SW 1271 (cell line): ENCODE data around the gene SAPCD2.

Source experiments
- DNase-seq, 2 experiments: peaks; one replicate each; lab custom pipeline; 2025; lab: John Stamatoyannopoulos, UW

SAPCD2 gene

GRCh38 chr9:137031904-137032640 is 38.3 kb downstream of the SAPCD2 start, which contains the start of gene FUT7:
FUT7 (minus strand) TSS chr9:137032088; CDS start chr9:137031991, 97 bp downstream.
- DNase-seq = no peak

- DNase-seq = no peak
Observed at GRCh38 chr9:137030538-137031527, 39.5 kb downstream of the SAPCD2 start.

GRCh38 chr9:137030006-137030405 is 40.4 kb downstream of the SAPCD2 start:
- no peak for DNase-seq

GRCh38 chr9:137029058-137029936 is 41.1 kb downstream of the SAPCD2 start:
- DNase-seq = peak; percentile 23 to 65

GRCh38 chr9:137028263-137029057 is 41.9 kb downstream of the SAPCD2 start:
- DNase-seq = peak in 1 of 2 experiments; percentile 44

- DNase-seq = peak in 1 of 2 experiments; percentile 39
Observed at GRCh38 chr9:137027369-137028262, 42.7 kb downstream of the SAPCD2 start, which contains the start of gene ABCA2. ABCA2 (minus strand) TSS chr9:137028237; CDS start chr9:137028140, 97 bp downstream.

- DNase-seq = no peak
Observed at GRCh38 chr9:137026828-137027227, 43.5 kb downstream of the SAPCD2 start.

- no peak for DNase-seq
Observed at GRCh38 chr9:137026384-137026783, 44.0 kb downstream of the SAPCD2 start.

GRCh38 chr9:137025517-137025966 is 44.8 kb downstream of the SAPCD2 start:
- DNase-seq = no peak

GRCh38 chr9:137023583-137023991 is 46.8 kb downstream of the SAPCD2 start:
- no peak for DNase-seq

- no peak for DNase-seq
Observed at GRCh38 chr9:137023157-137023556, 47.2 kb downstream of the SAPCD2 start.

- DNase-seq = no peak
Observed at GRCh38 chr9:137022662-137023008, 47.7 kb downstream of the SAPCD2 start.

- peak; percentile 74 to 77 for DNase-seq
Observed at GRCh38 chr9:137021979-137022661, 48.2 kb downstream of the SAPCD2 start.

- DNase-seq = no peak
Observed at GRCh38 chr9:137021568-137021978, 48.8 kb downstream of the SAPCD2 start.

- DNase-seq = no peak
Observed at GRCh38 chr9:137020771-137021567, 49.4 kb downstream of the SAPCD2 start.

- DNase-seq = no peak
Observed at GRCh38 chr9:137019891-137020683, 50.3 kb downstream of the SAPCD2 start.
